ENCODE measurements around the gene NEDD9.

DNA sequence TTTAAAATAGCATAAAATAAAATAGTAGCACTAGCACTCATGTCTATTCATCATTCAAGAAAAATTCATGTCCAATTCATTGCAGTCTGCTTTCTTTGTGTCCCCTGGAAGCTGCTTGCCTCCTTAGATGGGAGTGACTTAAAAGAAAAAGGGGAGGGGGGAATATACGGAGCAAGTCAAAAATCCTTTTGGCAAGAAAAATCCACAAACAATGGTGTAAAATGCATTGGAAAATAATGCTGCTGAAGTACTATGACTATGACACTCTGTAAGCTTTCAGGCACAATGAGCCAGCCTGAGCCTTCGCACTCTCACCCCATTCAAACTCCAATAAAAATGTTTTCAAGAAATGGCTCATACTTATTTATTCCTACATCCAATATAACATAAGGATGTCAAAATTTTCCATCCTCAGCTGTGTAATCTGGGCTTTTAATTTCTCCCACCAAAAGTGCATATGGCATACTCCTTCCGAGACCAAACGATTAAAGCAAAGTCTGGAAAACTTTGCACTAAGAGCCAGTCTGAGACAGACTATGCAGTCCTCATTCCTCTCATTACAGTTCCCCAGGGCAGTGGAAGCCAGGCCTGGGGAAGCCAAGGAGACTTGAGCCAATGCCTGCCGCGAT lies 790 bp downstream of the NEDD9 start:
- TF ChIP-seq, protein P1, sequence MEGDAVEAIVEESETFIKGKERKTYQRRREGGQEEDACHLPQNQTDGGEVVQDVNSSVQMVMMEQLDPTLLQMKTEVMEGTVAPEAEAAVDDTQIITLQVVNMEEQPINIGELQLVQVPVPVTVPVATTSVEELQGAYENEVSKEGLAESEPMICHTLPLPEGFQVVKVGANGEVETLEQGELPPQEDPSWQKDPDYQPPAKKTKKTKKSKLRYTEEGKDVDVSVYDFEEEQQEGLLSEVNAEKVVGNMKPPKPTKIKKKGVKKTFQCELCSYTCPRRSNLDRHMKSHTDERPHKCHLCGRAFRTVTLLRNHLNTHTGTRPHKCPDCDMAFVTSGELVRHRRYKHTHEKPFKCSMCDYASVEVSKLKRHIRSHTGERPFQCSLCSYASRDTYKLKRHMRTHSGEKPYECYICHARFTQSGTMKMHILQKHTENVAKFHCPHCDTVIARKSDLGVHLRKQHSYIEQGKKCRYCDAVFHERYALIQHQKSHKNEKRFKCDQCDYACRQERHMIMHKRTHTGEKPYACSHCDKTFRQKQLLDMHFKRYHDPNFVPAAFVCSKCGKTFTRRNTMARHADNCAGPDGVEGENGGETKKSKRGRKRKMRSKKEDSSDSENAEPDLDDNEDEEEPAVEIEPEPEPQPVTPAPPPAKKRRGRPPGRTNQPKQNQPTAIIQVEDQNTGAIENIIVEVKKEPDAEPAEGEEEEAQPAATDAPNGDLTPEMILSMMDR (IDR thresholded peaks at IDR 0.05; ENCODE audit: insufficient read depth, low read length, poor library complexity, severe bottlenecking) = no peak
- no peak for TF ChIP-seq EZH2phosphoT487 (conservative IDR thresholded peaks at IDR 0.05; ENCODE audit: low read length)

Data from SU-DHL-6 (cell line).